ENCODE measurements around the gene DCTN1. TPM values are rescaled to one million over a fixed set of nuclear protein-coding genes. Genes with fewer than 3 reads are reported as not detected.

The DCTN1 gene
- total and polyA plus RNA-seq, 2 donors (not counting 1 experiment from before 2014, with no cell fraction given): 46.7 to 143 TPM

GRCh38 chr2:74367789-74368188 is 12.3 kb downstream of the DCTN1 start:
- Mint-ChIP-seq H3K4me1 (no peaks in the 10 kb centered on the region), H3K27me3 (no peaks in the 10 kb centered on the region), H3K9me3 (ENCODE audit: insufficient read depth) (no peaks in the 10 kb centered on the region), H3K4me3 (no peak overlapping the region), H3K27ac (no peak overlapping the region)
- Histone ChIP-seq H3K27ac (ENCODE audit: low read length in 2 of 2) (no peak overlapping the region), H3K4me3 (ENCODE audit: control extremely low read depth in 1 of 5, extremely low read depth in 1 of 5, insufficient read depth in 1 of 5, low read depth in 2 of 5, low read length in 4 of 5) (no peak overlapping the region), H3K36me3 (replicated peaks in 1 of 2; ENCODE audit: control extremely low read depth in 1 of 2, control insufficient read depth in 1 of 2, extremely low read depth in 1 of 2, insufficient read depth in 2 of 2, low read length in 1 of 2) (peaks cover 2 to 95% of the 10 kb centered on the region in 2 experiments), H3K9me3 (ENCODE audit: control extremely low read depth in 1 of 3, control insufficient read depth in 2 of 3, insufficient read depth in 1 of 3, low read length in 2 of 3) (no peaks in the 10 kb centered on the region), H3K4me1 (ENCODE audit: control insufficient read depth in 2 of 2, insufficient read depth in 2 of 2, low read length in 2 of 2) (no peaks in the 10 kb centered on the region), H3K27me3 (replicated peaks in 1 of 4; ENCODE audit: control extremely low read depth in 1 of 4, control insufficient read depth in 3 of 4, insufficient read depth in 4 of 4, low read length in 3 of 4) (no peaks in the 10 kb centered on the region), H3K79me2 (ENCODE audit: control insufficient read depth, insufficient read depth, low read length) (no peaks in the 10 kb centered on the region), H2AFZ (ENCODE audit: insufficient read depth, low read depth, low read length, poor library complexity, severe bottlenecking) (no peak overlapping the region), H3K4me2 (replicated peaks; ENCODE audit: low read depth, low read length, poor library complexity, severe bottlenecking) (no peak overlapping the region), H4K20me1 (ENCODE audit: control insufficient read depth, insufficient read depth, low read length, poor library complexity, severe bottlenecking) (no peaks in the 10 kb centered on the region), H3K9ac (ENCODE audit: low read length) (no peak overlapping the region)
- intact Hi-C loops (cut with micrococcal nuclease): no loop called here
- ChIA-PET POLR2A (no interaction called here), CTCF (no interaction called here)
- 96% methylated on average over 7 of the region's 7 CpGs for WGBS (ENCODE audit: insufficient coverage)
- no peak for TF ChIP-seq CTCF (IDR thresholded peaks at IDR 0.05)
- TF ChIP-seq EZH2 (IDR thresholded peaks at IDR 0.05; ENCODE audit: borderline replicate concordance, insufficient read depth, low read depth, low read length, poor library complexity, severe bottlenecking): no peak
- ATAC-seq (ENCODE audit: low read depth) (no peak), DNase-seq (no peak)

GRCh38 chr2:74366036-74366435 is 14.1 kb downstream of the DCTN1 start:
- intact Hi-C loops (cut with micrococcal nuclease): no loop called here
- Mint-ChIP-seq H3K4me3 (no peak overlapping the region), H3K9me3 (ENCODE audit: insufficient read depth) (no peaks in the 10 kb centered on the region), H3K27me3 (no peaks in the 10 kb centered on the region), H3K4me1 (no peaks in the 10 kb centered on the region), H3K27ac (no peak overlapping the region)
- Histone ChIP-seq H3K4me1 (ENCODE audit: control insufficient read depth in 2 of 2, insufficient read depth in 2 of 2, low read length in 2 of 2) (no peaks in the 10 kb centered on the region), H2AFZ (ENCODE audit: insufficient read depth, low read depth, low read length, poor library complexity, severe bottlenecking) (no peak overlapping the region), H3K4me2 (replicated peaks; ENCODE audit: low read depth, low read length, poor library complexity, severe bottlenecking) (no peak overlapping the region), H3K4me3 (ENCODE audit: control extremely low read depth in 1 of 5, extremely low read depth in 1 of 5, insufficient read depth in 1 of 5, low read depth in 2 of 5, low read length in 4 of 5) (no peak overlapping the region), H3K9ac (ENCODE audit: low read length) (no peak overlapping the region), H3K27ac (ENCODE audit: low read length in 2 of 2) (no peak overlapping the region), H3K27me3 (replicated peaks in 1 of 4; ENCODE audit: control extremely low read depth in 1 of 4, control insufficient read depth in 3 of 4, insufficient read depth in 4 of 4, low read length in 3 of 4) (no peaks in the 10 kb centered on the region), H3K9me3 (ENCODE audit: control extremely low read depth in 1 of 3, control insufficient read depth in 2 of 3, insufficient read depth in 1 of 3, low read length in 2 of 3) (no peaks in the 10 kb centered on the region), H4K20me1 (ENCODE audit: control insufficient read depth, insufficient read depth, low read length, poor library complexity, severe bottlenecking) (no peaks in the 10 kb centered on the region), H3K79me2 (ENCODE audit: control insufficient read depth, insufficient read depth, low read length) (no peaks in the 10 kb centered on the region), H3K36me3 (replicated peaks in 1 of 2; ENCODE audit: control extremely low read depth in 1 of 2, control insufficient read depth in 1 of 2, extremely low read depth in 1 of 2, insufficient read depth in 2 of 2, low read length in 1 of 2) (peaks cover 2 to 98% of the 10 kb centered on the region in 2 experiments)
- TF ChIP-seq EZH2 (IDR thresholded peaks at IDR 0.05; ENCODE audit: borderline replicate concordance, insufficient read depth, low read depth, low read length, poor library complexity, severe bottlenecking): no peak
- no peak for TF ChIP-seq CTCF (IDR thresholded peaks at IDR 0.05)
- no peak for ATAC-seq (ENCODE audit: low read depth)
- ChIA-PET POLR2A (no interaction called here), CTCF (no interaction called here)
- WGBS (ENCODE audit: insufficient coverage): no CpG with 5 or more reads among the region's 3 CpGs
- no peak for DNase-seq

Data from B cell (primary cell).